Measurements from ENCODE around the gene CYP2A6.
"Not testable (repeated sequence)": the region's sequence is repeated elsewhere in the genome, so short reads cannot be mapped to it uniquely, and the experiment has no call there.

The CYP2A6 gene

DNA sequence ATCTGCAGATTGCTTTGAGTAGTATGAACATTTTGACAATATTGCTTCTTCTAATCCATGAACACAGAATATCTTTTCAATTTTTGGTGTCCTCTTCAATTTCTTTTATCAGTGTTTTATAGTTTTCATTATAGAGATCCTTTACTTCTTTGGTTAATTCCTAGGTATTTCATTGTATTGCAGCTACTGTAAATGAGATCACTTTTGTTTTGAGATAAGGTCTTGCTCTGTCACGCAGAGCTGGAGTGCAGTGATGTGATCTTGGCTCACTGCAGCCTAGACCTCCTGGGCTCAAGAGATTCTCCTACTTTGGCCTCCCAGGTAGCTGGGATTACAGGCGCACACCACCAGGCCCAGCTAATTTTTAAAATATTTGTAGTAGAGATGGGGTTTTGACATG is 22.0 kb upstream of the CYP2A6 start:
- no peak overlapping the region for H3K4me2 ChIP-seq
- TF ChIP-seq Cebpa-rat (IDR thresholded peaks at IDR 0.05) = no peak
- H3K9ac ChIP-seq = no peak overlapping the region
- no peaks in the 10 kb centered on the region for H3K4me1 ChIP-seq
- no peaks in the 10 kb centered on the region; the same call in 1 of the 2 replicates for H3K9me3 ChIP-seq
- H4K20me1 ChIP-seq = no peaks in the 10 kb centered on the region
- H3K36me3 ChIP-seq = no peaks in the 10 kb centered on the region
- no peaks in the 10 kb centered on the region for H3K27me3 ChIP-seq
- H3K27ac ChIP-seq = no peak overlapping the region
- no peak overlapping the region for H3K4me3 ChIP-seq

DNA sequence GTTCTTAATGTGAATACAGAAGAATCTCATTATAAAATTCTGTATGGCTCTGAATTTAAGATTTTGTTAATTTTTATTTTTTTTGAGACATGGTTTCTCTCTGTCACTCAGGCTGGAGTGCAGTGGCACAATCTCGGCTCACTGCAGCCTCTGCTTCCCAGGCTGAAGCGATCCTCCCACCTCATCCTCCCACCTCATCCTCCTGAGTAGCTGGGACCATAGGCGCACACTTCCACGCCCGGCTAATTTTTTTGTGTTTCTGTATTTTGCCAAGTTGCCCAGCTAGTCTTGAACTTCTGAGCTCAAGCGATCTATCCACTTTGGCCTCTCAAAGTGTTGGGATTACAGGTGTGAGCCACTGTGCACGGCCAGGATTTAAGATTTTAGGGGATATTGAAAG is 17.5 kb upstream of the CYP2A6 start:
- no peaks in the 10 kb centered on the region for H3K36me3 ChIP-seq
- no peak for TF ChIP-seq Cebpa-rat (IDR thresholded peaks at IDR 0.05)
- no peaks in the 10 kb centered on the region for H3K9me3 ChIP-seq
- H3K4me3 ChIP-seq = no peak overlapping the region
- H3K4me1 ChIP-seq = no peaks in the 10 kb centered on the region
- H3K4me2 ChIP-seq = no peak overlapping the region
- no peaks in the 10 kb centered on the region for H3K27me3 ChIP-seq
- H4K20me1 ChIP-seq = no peaks in the 10 kb centered on the region
- H3K9ac ChIP-seq = no peak overlapping the region
- H3K27ac ChIP-seq = no peak overlapping the region

DNA sequence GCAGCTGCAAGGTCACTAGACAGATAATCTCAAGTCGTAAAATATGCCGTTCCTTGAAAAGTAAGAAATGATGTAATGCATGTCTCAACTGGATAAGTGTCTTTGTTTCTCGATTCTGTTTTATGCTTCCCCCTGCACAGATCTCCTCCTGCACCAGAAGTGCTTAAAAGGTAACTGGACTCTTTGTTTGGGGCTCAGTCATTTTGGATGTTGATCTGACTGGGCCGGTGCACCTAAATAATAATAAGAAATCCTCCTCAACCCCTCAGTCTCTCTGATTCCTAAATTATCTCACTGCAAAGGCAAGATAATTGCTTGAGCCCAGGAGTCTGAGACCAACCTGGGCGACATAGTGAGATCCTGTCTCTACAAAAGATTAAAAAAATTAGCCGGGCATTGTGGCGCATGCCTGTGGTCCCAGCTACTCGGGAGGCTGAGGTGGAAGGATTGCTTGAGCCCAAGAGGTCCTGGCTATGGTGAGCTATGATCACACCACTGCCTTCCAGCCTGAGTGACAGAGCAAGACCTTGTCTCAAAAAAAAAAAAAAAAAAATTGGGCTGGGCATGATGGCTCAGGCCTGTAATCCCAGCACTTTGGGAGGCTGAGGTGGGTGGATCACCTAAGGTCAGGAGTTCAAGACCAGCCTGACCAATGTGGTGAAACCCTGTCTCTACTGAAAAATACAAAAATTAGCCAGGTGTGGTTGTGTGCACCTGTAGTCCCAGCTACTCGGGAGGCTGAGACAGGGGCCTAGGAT is 14.7 kb upstream of the CYP2A6 start:
- not testable (repeated sequence) for H3K4me3 ChIP-seq, H3K9me3 ChIP-seq, H3K27me3 ChIP-seq, H3K4me2 ChIP-seq, H4K20me1 ChIP-seq, H3K36me3 ChIP-seq, H3K9ac ChIP-seq, H3K27ac ChIP-seq, H3K4me1 ChIP-seq

DNA sequence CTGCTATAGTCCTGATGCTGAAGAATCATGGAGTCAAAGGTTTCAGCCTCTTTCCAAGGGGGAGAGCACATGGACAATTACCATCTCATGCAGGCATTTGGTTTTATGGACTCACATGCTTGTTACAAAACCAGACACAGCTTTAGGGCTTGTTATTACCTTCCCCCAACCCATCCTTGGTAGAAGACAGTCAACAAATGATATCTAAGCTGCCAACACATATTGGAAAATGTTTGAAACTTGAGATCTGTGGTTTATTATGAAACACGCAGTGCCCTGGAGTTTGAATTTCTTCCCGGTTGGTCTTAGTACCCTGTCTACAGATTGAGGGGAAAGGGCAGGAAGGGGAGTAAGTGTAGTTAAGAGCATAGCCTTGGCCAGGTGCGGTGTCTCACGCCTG is 12.5 kb upstream of the CYP2A6 start:
- H4K20me1 ChIP-seq = no peaks in the 10 kb centered on the region
- no peak overlapping the region for H3K4me3 ChIP-seq
- H3K9me3 ChIP-seq = no peaks in the 10 kb centered on the region
- no peaks in the 10 kb centered on the region for H3K27me3 ChIP-seq
- no peak overlapping the region for H3K27ac ChIP-seq
- H3K4me1 ChIP-seq = no peaks in the 10 kb centered on the region
- H3K9ac ChIP-seq = no peak overlapping the region
- H3K4me2 ChIP-seq = no peak overlapping the region
- no peaks in the 10 kb centered on the region for H3K36me3 ChIP-seq
- no peak for TF ChIP-seq Cebpa-rat (IDR thresholded peaks at IDR 0.05)

DNA sequence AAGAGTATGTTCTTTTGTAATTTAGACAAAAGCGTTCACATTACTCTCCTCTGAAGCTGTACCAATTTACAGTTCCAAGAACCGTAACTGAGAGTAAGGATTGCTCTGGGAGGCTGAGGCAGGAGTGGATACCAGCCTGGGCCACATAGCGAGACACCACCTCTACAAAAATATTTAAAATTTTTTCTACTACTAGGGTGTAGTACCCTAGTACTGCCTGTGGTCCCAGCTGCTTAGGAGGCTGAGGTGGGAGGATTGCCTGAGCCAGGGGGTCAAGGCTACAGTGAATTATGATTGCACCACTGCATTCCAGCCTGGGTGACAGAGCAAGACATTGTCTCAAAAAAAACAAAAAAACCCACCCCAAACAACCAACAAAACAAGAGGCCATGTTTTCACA is 12.1 kb upstream of the CYP2A6 start:
- H4K20me1 ChIP-seq = no peaks in the 10 kb centered on the region
- no peak for TF ChIP-seq Cebpa-rat (IDR thresholded peaks at IDR 0.05)
- H3K4me3 ChIP-seq = no peak overlapping the region
- no peak overlapping the region for H3K9ac ChIP-seq
- H3K27me3 ChIP-seq = no peaks in the 10 kb centered on the region
- H3K27ac ChIP-seq = no peak overlapping the region
- no peaks in the 10 kb centered on the region for H3K9me3 ChIP-seq
- H3K4me1 ChIP-seq = no peaks in the 10 kb centered on the region
- no peaks in the 10 kb centered on the region for H3K36me3 ChIP-seq
- no peak overlapping the region for H3K4me2 ChIP-seq

DNA sequence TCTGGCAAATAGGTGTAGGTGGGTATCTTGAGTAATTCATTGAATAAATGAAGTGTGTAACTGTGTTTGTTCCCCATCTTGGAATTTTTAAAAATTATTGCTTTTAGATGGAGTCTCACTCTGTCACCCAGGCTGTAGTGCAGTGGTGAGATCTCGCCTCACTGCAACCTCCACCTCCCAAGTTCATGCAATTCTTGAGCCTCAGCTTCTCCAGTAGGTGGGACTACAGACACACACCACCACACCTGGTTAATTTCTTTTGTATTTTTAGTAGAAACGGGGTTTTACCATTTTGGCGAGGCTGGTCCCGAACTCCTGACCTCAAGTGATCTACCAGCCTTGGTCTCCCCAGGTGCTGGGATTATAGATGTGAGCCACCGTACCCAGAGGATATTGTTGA is 7.9 kb upstream of the CYP2A6 start:
- no peak overlapping the region for H3K4me2 ChIP-seq
- no peak for TF ChIP-seq Cebpa-rat (IDR thresholded peaks at IDR 0.05)
- H3K4me1 ChIP-seq = no peaks in the 10 kb centered on the region
- H3K9me3 ChIP-seq = no peaks in the 10 kb centered on the region
- no peak overlapping the region for H3K27ac ChIP-seq
- H3K9ac ChIP-seq = no peak overlapping the region
- no peaks in the 10 kb centered on the region for H4K20me1 ChIP-seq
- H3K36me3 ChIP-seq = no peaks in the 10 kb centered on the region
- no peaks in the 10 kb centered on the region for H3K27me3 ChIP-seq
- no peak overlapping the region for H3K4me3 ChIP-seq

DNA sequence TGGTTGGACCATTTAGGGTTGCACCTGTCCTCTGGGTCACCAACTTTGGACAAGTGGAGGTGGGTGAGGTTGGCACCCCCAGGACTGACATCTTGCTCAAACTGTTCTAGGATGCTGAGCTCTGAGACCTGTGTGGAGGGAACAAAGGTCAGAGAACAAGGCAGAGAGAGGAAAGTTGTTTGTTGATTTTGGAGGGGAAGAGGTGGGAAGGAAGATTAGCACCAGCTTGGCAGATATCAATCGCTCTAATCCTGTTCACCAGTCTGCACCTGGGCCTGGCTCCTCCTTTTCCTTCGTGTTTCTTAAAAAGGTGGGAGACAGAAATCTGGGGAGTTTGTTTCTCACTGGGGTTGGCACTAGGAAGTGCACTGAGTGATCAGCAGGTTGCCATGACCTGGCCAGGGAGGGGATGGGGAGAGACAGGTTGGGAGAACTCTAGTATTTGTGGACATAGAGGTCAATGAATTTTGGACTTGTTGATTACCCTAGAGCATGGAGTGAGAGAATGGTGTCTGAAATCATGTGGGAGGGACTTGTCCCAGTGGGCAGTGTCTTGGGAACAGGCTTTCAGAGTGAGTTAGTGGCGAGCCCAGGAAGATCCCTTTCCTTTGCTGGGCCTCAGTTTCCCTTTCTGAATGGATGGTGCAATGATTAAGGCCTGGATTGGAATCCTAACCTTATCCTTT is 2.4 kb upstream of the CYP2A6 start:
- not testable (repeated sequence) for H3K4me1 ChIP-seq, H3K9ac ChIP-seq, H3K4me3 ChIP-seq, H3K4me2 ChIP-seq, H3K27ac ChIP-seq, H4K20me1 ChIP-seq, H3K27me3 ChIP-seq, H3K36me3 ChIP-seq, H3K9me3 ChIP-seq

DNA sequence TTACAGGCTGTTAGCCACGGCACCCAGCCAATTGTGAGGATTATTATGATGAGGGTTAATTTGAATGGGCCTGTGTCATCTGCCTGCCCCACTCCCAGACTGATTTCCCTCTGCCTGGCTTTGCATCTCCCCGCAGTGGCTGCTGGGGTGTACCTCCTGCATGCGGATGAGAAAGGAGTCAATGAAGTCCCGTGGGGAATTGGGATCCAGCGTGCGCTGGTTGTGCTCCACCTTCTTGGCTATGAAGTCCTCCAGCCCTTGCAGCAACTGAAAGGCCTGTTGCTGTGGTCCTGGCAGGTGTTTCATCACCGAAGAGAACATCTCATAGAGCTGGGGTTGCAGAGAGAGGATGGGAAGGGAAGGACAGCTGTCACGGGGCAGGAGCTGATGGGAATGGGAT is 3.5 kb downstream of the CYP2A6 start:
- not testable (repeated sequence) for H3K27ac ChIP-seq, H3K4me1 ChIP-seq, H3K4me2 ChIP-seq, H3K9me3 ChIP-seq, H3K36me3 ChIP-seq, H3K4me3 ChIP-seq, H4K20me1 ChIP-seq, H3K9ac ChIP-seq, H3K27me3 ChIP-seq

DNA sequence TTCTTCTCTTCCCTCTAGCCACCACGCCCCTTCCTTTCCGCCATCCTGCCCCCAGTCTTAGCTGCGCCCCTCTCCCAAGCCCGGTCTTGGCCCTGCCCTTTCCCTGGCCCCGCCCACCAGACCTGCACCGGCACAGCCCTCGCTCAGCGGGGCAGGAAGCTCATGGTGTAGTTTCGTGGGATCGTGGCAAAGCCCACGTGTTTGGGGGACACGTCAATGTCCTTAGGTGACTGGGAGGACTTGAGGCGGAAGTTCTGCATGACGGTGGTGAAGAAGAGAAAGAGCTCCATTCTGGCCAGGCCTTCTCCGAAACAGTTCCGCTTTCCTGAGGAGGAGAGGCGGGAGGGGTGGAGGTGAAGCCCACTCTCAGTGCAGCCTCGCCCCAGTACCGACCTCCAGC is 6.6 kb downstream of the CYP2A6 start:
- not testable (repeated sequence) for H3K9me3 ChIP-seq, H3K36me3 ChIP-seq, H3K9ac ChIP-seq, H3K4me1 ChIP-seq, H3K27me3 ChIP-seq, H4K20me1 ChIP-seq, H3K27ac ChIP-seq
- peak overlapping the region; percentile 60 for H3K4me2 ChIP-seq
- peak overlapping the region; percentile 53 for H3K4me3 ChIP-seq

DNA sequence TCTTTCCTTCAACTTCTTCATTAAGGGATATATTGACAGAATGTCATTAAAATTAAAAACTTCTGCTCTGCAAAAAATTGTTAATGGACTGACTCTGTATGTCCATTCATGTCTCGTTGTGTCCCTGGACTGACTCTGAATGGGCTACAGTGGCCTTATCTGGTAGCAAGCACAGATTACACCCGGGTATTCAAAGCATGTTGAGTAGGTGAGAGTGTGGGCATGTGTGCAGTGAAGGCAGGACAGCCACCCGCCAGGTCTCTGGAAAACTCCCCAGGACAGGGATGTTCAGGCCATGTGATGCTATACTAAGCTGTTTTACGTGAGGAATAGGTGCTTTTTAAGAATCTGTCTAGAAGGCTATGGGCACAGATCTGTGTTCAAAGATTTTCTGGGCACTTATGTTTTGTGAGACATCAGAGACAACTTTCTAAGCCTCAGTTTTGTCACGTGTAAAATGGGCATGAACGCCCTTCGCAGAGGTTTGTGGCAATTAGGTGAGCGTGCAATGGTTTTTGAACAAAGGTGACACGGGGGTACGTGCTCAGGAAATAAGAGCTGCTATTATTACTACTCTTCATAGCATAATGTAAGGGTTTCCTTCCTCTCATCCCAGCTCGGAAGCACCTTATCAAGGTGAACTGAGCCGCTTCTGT is 7.1 kb downstream of the CYP2A6 start:
- not testable (repeated sequence) for H3K27ac ChIP-seq, H4K20me1 ChIP-seq, H3K4me1 ChIP-seq, H3K9me3 ChIP-seq, H3K36me3 ChIP-seq, H3K27me3 ChIP-seq, H3K9ac ChIP-seq
- Histone ChIP-seq H3K4me2 (peak overlapping the region; percentile 60), H3K4me3 (peak overlapping the region; percentile 53)

DNA sequence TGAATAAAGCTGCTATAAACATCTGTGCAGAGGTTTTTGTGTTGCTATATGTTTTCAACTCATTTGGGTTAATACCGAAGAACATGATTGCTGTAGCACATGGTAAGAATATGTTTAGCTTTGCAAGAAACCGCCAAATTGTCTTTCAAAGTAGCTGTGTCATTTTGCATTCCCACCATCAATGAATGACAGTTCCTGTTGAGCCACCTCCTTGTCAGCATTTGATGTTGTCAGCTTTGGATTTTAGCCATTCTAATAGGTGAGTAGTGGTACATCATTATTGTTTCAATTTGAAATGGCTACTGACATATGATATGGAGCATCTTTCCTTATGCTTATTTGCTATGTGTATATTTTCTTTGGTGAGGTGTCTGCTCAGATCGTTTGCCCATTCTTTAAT is 8.2 kb downstream of the CYP2A6 start:
- H3K4me2 ChIP-seq, H3K9ac ChIP-seq, H4K20me1 ChIP-seq, H3K4me1 ChIP-seq, H3K4me3 ChIP-seq, H3K27ac ChIP-seq, H3K36me3 ChIP-seq, H3K27me3 ChIP-seq, H3K9me3 ChIP-seq: not testable (repeated sequence)

DNA sequence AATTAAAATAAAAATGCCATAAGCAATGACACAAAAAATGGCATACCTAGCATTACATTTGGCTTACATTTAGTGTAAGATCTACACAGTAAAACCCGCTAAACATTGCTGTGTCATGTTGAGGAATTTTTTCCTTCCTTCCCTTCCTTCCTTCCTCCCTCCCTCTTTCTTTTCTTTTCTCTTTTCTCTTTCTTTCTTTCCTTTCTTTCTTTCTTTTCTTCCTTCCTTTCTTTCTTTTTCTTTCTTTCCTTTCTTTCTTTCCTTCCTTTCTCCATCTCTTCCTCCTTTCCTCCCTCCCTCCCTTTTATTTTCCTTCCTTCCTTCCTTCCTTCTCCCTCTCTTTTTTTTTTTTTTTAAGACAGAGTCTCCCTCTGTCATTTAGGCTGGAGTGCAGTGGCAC is 11.8 kb downstream of the CYP2A6 start:
- H3K4me2 ChIP-seq, H3K4me3 ChIP-seq, H3K27ac ChIP-seq, H3K9me3 ChIP-seq, H3K36me3 ChIP-seq, H3K27me3 ChIP-seq, H3K9ac ChIP-seq, H3K4me1 ChIP-seq, H4K20me1 ChIP-seq: not testable (repeated sequence)
